ENCODE measurements around the gene GNAI3.

GRCh38 chr1:109564194-109564878 is 15.9 kb downstream of the GNAI3 start:
- TF ChIP-seq POLR2AphosphoS2 (conservative IDR thresholded peaks at IDR 0.05; ENCODE audit: low read length) (no peak), EP300 (IDR thresholded peaks at IDR 0.05) (no peak), CTCF (IDR thresholded peaks at IDR 0.05) (no peak), HDAC2 (IDR thresholded peaks at IDR 0.05) (no peak), TFCP2L1 (CRISPR knock-in tag; IDR thresholded peaks at IDR 0.05) (no peak)

All from A549 (cell line).